A673 (cell line): ENCODE measurements around the gene RNF223.

ENCODE experiments used
- EZH2 ChIP-seq: fragments of 200-600 bp; sonication (generic); IDR thresholded peaks from 2 replicates; pipeline ENCODE4 v1.6.1; 2017; ENCODE audit warnings: borderline replicate concordance, low read depth, mild to moderate bottlenecking, mixed read lengths, antibody characterized with exemption, low read length; ENCODE audit not compliant: poor library complexity, severe bottlenecking
- TF ChIP-seq, protein P1 (sequence below): fragments of 300-800, 200-600 bp; sonication (generic); conservative IDR thresholded peaks from 2 replicates; pipeline ENCODE4 v1.5.1; 2017; ENCODE audit warnings: low read depth, mild to moderate bottlenecking, antibody characterized with exemption, low read length, moderate library complexity, mixed read lengths

DNA sequence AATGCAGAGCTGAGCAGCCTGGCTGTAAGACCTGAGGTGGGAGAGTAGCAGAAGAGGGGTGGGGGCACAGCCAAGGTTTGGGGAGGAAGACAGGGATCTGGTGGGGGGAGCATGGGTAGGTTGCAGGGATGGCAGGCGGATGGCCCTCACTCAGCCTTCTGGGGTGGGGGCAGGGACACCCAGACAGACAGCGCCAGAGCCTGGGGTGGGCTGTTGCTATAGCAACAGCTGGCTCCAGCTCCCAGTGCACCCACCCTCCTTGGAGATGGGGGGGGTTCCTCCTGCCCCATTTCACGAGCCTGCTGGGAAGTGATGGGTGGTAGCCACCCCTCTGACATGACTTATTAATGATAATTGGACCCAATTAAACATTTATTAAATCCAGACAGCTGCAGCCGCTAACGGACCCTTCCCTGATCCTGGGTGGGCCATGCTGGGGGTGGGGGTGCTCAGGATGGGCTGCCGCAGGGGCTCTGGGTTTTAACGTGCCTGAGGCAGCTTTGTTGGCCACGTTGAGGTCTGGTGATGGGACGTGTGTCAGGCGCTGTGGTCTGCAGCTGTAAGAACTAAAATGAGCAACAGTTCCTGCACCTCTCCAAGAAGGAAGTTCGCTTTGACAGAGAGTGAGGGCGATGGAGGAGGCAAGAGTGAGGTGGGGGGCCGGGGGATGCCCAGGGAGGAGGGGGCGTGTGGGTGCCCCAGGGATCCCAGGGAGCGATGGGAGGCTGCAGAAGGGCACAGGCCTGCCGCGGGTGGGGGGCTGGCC lies 34.8 kb downstream of the RNF223 start:
- TF ChIP-seq, protein P1, sequence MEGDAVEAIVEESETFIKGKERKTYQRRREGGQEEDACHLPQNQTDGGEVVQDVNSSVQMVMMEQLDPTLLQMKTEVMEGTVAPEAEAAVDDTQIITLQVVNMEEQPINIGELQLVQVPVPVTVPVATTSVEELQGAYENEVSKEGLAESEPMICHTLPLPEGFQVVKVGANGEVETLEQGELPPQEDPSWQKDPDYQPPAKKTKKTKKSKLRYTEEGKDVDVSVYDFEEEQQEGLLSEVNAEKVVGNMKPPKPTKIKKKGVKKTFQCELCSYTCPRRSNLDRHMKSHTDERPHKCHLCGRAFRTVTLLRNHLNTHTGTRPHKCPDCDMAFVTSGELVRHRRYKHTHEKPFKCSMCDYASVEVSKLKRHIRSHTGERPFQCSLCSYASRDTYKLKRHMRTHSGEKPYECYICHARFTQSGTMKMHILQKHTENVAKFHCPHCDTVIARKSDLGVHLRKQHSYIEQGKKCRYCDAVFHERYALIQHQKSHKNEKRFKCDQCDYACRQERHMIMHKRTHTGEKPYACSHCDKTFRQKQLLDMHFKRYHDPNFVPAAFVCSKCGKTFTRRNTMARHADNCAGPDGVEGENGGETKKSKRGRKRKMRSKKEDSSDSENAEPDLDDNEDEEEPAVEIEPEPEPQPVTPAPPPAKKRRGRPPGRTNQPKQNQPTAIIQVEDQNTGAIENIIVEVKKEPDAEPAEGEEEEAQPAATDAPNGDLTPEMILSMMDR: no peak
- TF ChIP-seq EZH2: no peak
